Thoracic aorta (tissue), 2 donors: ENCODE measurements around the gene NTNG2. TPM values are rescaled to one million over a fixed set of nuclear protein-coding genes. Genes with fewer than 3 reads are reported as not detected.

ENCODE experiments used
- ATAC-seq: fragments of 150-250 bp; one replicate; pipeline ENCODE4 v1.8.0; 2017; ENCODE audit warnings: low read depth; ENCODE audit not compliant: insufficient number of reproducible peaks, low FRiP score
- DNase-seq: peaks from one replicate; pipeline ENCODE4 v3.0.0-alpha.2; 2020; ENCODE audit warnings: low spot score
- H3K27ac ChIP-seq, 2 donors: fragments of 200-600 bp; sonication (generic); 1 replicate in 1 of 2; 2 replicates in 1 of 2; pipeline ENCODE4 v1.5.1; 2016; ENCODE audit warnings: mild to moderate bottlenecking in 2 of 2, moderate library complexity in 2 of 2
- H3K27me3 ChIP-seq: fragments of 200-600 bp; sonication (generic); replicated peaks from 2 replicates; pipeline ENCODE4 v1.6.0; 2016; ENCODE audit warnings: mild to moderate bottlenecking; ENCODE audit not compliant: insufficient read depth
- H3K36me3 ChIP-seq: fragments of 200-600 bp; sonication (generic); one replicate; pipeline ENCODE4 v1.5.1; 2016
- H3K4me1 ChIP-seq, 2 donors: fragments of 200-600 bp; sonication (generic); 1 replicate in 1 of 2; 2 replicates in 1 of 2; pipeline versions ENCODE4 v1.5.1 to v1.6.0; 2016; ENCODE audit warnings: low read depth in 2 of 2, mild to moderate bottlenecking in 1 of 2; ENCODE audit not compliant: control insufficient read depth in 1 of 2
- H3K4me3 ChIP-seq: fragments of 200-600 bp; sonication (generic); 2 replicates; pipeline ENCODE4 v1.5.1; 2016; ENCODE audit warnings: mild to moderate bottlenecking
- H3K9me3 ChIP-seq: fragments of 200-600 bp; sonication (generic); 2 replicates; pipeline ENCODE4 v1.5.1; 2016
- CTCF ChIP-seq: fragments of 200-600 bp; sonication (generic); IDR thresholded peaks from one replicate; pipeline ENCODE4 v1.5.1; 2019; ENCODE audit warnings: antibody characterized with exemption
- total RNA-seq, 2 donors: library from RNA; depleted of rRNA; stranded (reverse); fragments of >200 nt; gene quantifications; one replicate each; pipeline versions ENCODE4 v1.1.0 to v1.2.3, GENCODE V29; 2016

NTNG2 gene
- total RNA-seq, 2 donors from 2014 or later: 1.2 to 2.0 TPM

GRCh38 chr9:132209228-132209627, 47.4 kb downstream of the NTNG2 start:
- Histone ChIP-seq H3K9me3 (no peaks in the 10 kb centered on the region), H3K36me3 (no peaks in the 10 kb centered on the region), H3K27me3 (no peaks in the 10 kb centered on the region), H3K4me3 (no peak overlapping the region), H3K27ac (no peak overlapping the region), H3K4me1 (peaks cover 0 to 10% of the 10 kb centered on the region in 2 donors)
- DNase-seq: no peak
- no peak for TF ChIP-seq CTCF
- no peak for ATAC-seq

- Histone ChIP-seq H3K4me1 (peaks cover 0 to 14% of the 10 kb centered on the region in 2 donors), H3K27ac (no peak overlapping the region), H3K36me3 (no peaks in the 10 kb centered on the region), H3K4me3 (no peak overlapping the region), H3K9me3 (no peaks in the 10 kb centered on the region), H3K27me3 (no peaks in the 10 kb centered on the region)
- DNase-seq (no peak), ATAC-seq (no peak)
- no peak for TF ChIP-seq CTCF
These were observed 48.8 kb downstream of the NTNG2 start for GRCh38 chr9:132210472-132211145.

GRCh38 chr9:132211570-132211969, 49.7 kb downstream of the NTNG2 start:
- Histone ChIP-seq H3K27me3 (no peaks in the 10 kb centered on the region), H3K4me3 (no peak overlapping the region), H3K27ac (no peak overlapping the region), H3K9me3 (no peaks in the 10 kb centered on the region), H3K36me3 (no peaks in the 10 kb centered on the region), H3K4me1 (peaks cover 0 to 14% of the 10 kb centered on the region in 2 donors)
- no peak for TF ChIP-seq CTCF
- DNase-seq (no peak), ATAC-seq (no peak)

- H3K4me3 ChIP-seq: peak overlapping the region; percentile 40
- peaks cover 0 to 14% of the 10 kb centered on the region in 2 donors for H3K4me1 ChIP-seq
- no peaks in the 10 kb centered on the region for H3K27me3 ChIP-seq
- no peak overlapping the region for H3K27ac ChIP-seq
- no peaks in the 10 kb centered on the region for H3K36me3 ChIP-seq
- no peak for TF ChIP-seq CTCF
- ATAC-seq (peak; percentile 87), DNase-seq (peak; percentile 57)
- no peaks in the 10 kb centered on the region for H3K9me3 ChIP-seq
These were observed 52.3 kb downstream of the NTNG2 start for GRCh38 chr9:132214027-132214622.

- TF ChIP-seq CTCF: no peak
- DNase-seq (no peak), ATAC-seq (no peak)
- Histone ChIP-seq H3K4me3 (no peak overlapping the region), H3K9me3 (no peaks in the 10 kb centered on the region), H3K27me3 (no peaks in the 10 kb centered on the region), H3K27ac (no peak overlapping the region), H3K4me1 (peaks cover 0 to 14% of the 10 kb centered on the region in 2 donors), H3K36me3 (no peaks in the 10 kb centered on the region)
These were observed 55.2 kb downstream of the NTNG2 start for GRCh38 chr9:132216861-132217619.
